GM19238 (cell line): ENCODE data around the gene GATB.

ENCODE experiments used
- DNase-seq: peaks from one replicate; pipeline ENCODE4 v3.0.0; 2011; ENCODE audit warnings: low spot score; ENCODE audit not compliant: insufficient read length

Gene GATB

DNA sequence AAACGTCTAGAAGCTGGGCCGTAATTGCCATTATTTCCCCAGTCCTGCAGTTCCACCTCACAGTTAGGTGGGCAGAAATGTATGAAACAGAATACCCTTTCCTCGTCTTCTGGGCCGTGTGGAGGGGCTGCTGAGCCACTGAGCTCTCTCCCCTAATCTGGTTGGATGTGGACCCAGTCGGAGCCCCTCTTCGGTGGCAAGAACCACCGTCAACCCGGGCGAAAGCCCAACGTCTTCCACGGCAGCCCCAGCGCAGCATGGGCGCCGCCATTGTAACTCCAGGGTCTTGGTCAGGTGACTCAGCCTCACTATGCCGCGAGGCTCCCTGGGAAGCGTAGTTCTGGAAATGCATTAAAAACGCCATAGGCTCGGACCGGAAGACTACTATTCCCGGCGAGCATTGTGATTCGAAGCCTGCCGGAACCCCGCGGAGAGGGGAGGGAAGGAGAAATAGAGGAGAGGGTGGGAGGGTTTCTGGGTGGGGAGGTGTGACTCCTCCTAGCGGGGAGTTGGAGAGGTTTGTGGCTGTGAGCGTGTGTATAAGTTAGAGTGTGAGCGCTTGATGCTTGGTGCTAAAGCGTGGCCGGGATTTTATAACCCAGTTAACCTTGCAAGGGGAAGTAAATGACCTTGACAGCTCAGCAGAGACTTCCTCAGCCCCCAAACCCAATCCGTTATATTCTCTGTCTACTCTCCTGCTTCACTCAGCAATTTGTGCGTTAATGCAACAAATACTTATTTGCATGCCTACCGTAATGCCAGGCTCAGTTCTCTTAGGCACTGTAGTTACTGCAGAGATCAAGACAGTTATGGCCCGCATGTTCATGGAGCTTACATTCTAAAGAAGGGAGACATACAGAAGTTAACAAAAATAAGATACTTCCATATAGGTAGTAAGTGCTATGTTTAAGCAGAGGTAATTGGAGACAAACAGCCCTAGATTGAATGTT lies at the start of gene GATB:
GATB (minus strand) TSS at position 296 of the 950 bp plus-strand sequence; CDS start at position 271, 25 bp downstream.
- DNase-seq = peak; percentile 87

GRCh38 chr4:151810476-151810875 lies 49.7 kb upstream of the GATB start:
- no peak for DNase-seq

DNA sequence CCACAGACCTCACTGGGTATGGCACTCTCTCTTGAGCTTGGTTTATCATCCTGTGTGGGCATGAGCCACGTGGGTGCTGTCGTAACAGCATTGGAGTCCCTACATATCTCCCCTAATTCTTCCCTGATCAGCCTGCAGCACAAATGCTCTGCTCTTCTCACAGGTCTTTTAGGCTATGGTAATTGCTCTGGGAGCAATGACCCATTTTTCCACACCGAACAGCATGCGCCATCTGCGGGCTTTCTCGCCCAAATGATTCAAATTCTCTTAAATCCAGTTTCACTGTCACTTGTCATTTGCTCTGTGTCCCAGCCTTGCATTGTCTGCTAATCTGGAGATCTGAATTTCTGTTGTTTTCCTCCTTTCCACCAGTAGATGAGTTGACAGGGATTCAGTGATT lies 48.9 kb upstream of the GATB start:
- no peak for DNase-seq

DNA sequence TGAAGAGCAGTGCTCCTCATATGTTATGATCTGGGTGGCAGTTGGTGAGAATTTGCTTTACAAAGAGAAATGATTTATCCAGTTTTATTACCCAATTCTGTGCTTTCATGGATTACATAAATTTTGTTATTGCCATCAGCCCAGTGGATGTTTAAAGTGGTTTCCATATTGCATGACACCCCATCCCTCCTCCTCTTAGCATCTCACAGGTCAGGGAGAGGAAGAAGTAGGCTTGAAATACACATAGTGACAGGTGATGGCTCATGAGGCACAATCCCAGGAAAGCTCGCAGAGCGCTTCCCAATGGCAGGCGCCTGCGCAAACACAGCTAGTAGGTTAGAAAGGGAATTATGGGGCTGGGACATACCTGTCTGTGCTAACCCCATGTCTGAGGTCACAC lies 47.7 kb upstream of the GATB start:
- DNase-seq = no peak

GRCh38 chr4:151808120-151808529 lies 47.3 kb upstream of the GATB start:
- no peak for DNase-seq

DNA sequence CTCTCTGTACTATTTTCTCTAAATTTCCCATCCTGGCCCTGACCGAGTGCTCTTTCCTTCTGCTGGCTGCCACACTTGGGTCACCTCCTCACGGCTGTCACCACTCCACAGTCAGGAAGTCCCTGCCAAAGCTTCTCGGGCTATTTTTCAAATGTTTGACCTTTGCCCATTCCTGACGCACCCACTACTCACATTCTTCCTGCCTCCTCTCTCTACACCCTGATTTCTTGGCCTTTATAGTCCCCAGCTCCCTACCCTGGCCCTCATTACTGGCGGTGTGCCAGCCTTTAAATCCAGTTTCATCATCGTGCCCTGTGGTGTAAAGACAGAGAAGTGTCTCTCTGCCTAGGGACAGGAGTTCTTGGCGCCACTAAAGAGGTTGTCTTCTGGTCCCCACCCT lies 46.4 kb upstream of the GATB start:
- no peak for DNase-seq

GRCh38 chr4:151806511-151806927 lies 45.7 kb upstream of the GATB start:
- no peak for DNase-seq

GRCh38 chr4:151804821-151805220 lies 44.0 kb upstream of the GATB start:
- DNase-seq = no peak

DNA sequence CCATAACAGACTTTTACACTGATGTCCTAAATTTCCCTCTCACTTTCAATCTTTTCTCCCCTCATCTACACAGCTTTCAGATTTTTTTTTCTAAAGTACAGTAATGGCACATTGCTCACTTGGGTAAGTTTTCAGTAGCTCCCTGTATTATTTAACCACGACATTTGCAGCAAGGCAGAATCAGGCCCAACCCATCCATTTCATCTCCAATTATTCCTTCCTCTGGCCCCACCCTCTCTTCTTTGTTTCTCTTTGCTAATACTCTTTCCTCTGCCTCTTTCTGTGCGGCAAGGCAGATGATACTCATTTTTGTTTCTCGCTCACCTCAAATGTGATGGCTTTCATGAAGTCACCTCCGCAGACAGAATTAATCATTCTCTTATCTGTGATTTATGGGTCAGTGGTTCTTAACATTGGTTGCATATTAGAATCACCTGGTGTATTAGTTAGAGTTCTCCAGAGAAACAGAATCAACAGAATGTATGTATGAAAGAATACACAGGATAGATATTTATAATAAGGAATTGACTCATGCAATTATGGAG lies 43.4 kb upstream of the GATB start:
- DNase-seq = no peak

GRCh38 chr4:151803246-151803645 lies 42.4 kb upstream of the GATB start:
- no peak for DNase-seq

DNA sequence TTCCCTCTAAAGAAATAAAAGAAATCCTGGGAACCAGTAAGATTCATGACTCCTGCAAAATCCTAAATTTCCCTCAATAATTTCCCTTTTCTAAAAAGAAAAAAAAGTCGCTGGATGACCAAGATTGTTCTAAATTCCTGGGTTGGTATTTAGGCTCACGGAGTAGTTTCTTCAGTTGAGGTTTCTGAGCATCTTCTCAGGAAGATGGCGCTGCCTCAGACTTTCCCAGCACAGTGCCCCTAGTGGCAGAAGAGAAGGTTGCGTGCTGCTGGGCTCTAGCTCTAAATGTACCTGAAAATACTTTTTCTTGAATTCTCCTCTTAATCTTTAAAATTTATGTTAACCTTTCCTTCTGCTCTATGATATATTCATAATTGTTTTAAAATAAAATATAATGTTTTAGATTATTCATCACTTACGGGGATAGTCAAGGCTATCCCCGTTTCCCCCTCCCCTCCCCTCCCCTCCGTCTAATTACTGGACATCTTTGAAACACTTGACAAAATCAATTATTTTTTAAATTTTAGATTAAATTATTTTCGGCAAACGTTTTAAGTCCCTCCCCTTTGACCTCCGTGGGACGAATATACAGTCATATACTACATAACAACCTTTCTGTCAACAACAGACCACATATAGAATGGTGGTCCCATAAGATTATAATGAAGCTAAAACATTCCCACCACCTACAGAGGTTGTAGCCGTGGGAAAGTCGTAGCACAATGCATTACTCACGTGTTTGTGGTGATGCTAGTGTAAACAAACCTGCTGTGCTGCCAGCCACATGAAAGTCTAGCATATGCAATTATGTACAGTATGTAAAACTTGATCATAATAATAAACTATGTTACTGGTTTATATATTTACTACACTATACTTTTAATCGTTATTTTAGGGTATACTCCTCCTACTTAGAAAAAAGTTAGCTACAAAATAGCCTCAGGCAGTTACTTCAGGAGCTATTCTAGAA lies 41.0 kb upstream of the GATB start:
- peak; percentile 16 for DNase-seq

DNA sequence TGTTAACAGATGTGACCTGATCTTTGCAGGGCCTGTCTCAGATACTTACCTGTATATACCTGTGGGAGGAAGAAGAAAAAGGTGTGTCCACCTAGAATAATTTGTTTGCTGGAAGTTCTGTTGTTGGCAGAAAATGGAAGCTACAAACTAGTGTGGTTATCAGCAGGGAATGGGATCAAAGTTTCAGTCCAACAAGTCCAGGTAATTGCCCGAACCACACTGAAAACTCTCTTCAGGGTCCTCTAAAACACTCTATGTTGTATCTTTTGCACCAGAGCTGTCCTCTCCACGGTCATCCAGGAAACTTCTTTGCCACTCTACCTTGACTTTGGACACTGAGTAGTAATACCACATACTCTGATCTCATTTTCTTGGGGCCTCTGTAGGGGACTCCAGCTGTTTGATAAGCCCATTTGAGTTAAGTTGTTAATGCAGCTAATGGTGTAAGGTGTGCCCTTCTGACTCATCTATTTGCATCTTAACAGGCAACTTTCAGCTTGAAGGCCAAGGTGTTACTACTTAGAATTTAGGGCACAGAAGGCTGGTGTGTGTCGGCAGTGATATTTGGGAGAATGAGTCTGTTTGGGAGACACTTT lies 38.7 kb upstream of the GATB start:
- no peak for DNase-seq

- DNase-seq = peak; percentile 16
Observed at GRCh38 chr4:151798678-151799416, 38.0 kb upstream of the GATB start.

DNA sequence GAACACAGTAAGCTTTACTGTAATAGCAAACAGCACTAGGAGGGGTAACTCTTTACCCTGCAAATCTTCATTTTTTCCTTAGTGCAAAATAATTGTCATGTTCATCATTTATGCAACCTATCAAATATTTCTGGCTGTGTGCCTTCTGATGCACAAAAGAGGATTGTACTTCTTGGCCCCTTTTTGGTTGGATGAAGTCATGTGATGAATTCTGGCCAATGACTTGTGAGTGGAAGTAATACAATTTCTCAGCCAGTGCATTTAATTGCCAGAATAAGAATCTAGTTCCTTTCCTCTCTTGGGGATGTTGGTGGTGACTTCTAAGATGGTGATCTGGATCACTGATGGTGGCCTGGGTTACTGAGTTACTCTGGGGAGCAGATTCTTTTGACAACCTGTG lies 37.0 kb upstream of the GATB start:
- DNase-seq = no peak

DNA sequence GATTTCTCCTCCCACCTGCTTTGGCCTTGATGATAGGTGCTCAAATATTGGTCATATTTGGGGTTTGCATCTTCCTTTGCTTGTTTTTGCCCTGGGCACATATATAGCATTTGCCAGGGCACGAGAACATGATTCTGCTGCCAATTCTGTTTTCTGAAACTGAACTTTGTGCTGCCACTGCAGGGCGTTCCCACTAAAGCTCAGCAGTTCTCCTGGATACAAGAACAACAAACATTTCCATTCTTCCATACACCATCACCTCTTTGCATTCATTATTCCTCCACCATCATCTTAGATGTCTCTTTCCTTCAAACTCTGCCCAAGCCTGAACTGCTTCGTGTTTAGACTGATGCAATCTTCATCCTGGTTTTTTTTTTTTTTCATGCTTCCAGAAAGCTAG lies 36.3 kb upstream of the GATB start:
- no peak for DNase-seq

- DNase-seq = no peak
Observed at GRCh38 chr4:151796106-151796505, 35.3 kb upstream of the GATB start.

DNA sequence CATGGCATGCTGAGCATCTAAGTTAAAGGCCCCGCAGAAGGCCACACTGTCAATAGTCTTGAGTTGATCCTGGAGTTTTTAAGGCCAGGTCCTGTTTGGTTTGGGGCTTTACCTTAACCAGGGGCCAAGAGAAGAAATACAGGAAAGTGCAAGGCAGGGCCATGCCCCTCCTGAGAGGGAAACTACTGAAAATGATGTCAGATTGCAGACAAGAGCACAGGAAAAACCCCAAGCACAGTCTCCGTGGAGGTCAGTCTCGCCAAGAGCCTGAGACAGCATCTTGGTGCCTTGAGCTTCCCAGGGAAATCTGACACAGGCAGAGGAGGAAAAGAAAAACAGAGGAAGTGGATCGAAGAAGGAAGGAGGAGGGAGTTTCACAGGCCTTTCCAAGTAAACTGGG lies 32.2 kb upstream of the GATB start:
- DNase-seq = no peak

- no peak for DNase-seq
Observed at GRCh38 chr4:151792530-151792929, 31.7 kb upstream of the GATB start.

GRCh38 chr4:151788021-151788420 lies 27.2 kb upstream of the GATB start:
- DNase-seq = no peak

- no peak for DNase-seq
Observed at GRCh38 chr4:151786158-151786495, 25.3 kb upstream of the GATB start.
